HepG2 (cell line): ENCODE results near the gene PADI2. TPM values are rescaled to one million over a fixed set of nuclear protein-coding genes. Genes with fewer than 3 reads are reported as not detected.

ENCODE experiments used
- ATAC-seq: fragments of 200-7000 bp; cut with Tn5 transposase; 3 replicates; pipeline ENCODE4 v1.9.1; 2020; ENCODE audit warnings: mild to moderate bottlenecking, moderate library complexity
- BruUV-seq: library from RNA; stranded (reverse); fragments of 400-500 nt; replicated peaks from 2 replicates; lab custom pipeline; 2021; lab: Mats Ljungman, UMichigan
- CTCF ChIA-PET: fragments of 300-600 bp; formaldehyde crosslinking; extraction: SDS; loops from one replicate; lab custom pipeline; 2021; ENCODE audit warnings: low total read pairs, inconsistent platforms, low intra/inter-chr PET ratio; lab: Yijun Ruan, JAX
- POLR2A ChIA-PET: fragments of 350-600 bp; sonication (Branson Sonifier 250); formaldehyde crosslinking; loops from one replicate; lab custom pipeline; 2020; ENCODE audit warnings: antibody characterized with exemption, inconsistent platforms; lab: Yijun Ruan, JAX
- DNase-seq: peaks from one replicate; pipeline ENCODE4 v3.0.0-alpha.2; 2015; ENCODE audit warnings: low spot score
- FAIRE-seq: peaks from 3 replicates; lab custom pipeline; 2011; peaks lifted over from hg19 to GRCh38; lab: Jason Lieb, UNC
- H2AFZ ChIP-seq: one replicate; pipeline ENCODE4 v1.6.1; 2011; ENCODE audit warnings: low read length, inconsistent platforms
- H3K27ac ChIP-seq: fragments of 300-600 bp; 3 replicates; pipeline ENCODE4 v1.8.0; 2011; ENCODE audit warnings: mixed run types, mild to moderate bottlenecking, mixed read lengths, low read length, inconsistent platforms; ENCODE audit not compliant: insufficient read depth; ENCODE audit errors: extremely low read length
- H3K27me3 ChIP-seq, 2 experiments: fragments of 200-600 bp in 1 of 2; 2 replicates in 1 of 2; 3 replicates in 1 of 2; pipeline versions ENCODE4 v1.6.0 to v1.8.0; 2011; ENCODE audit warnings: low read length in 2 of 2, mild to moderate bottlenecking in 2 of 2, moderate library complexity in 2 of 2, inconsistent platforms in 1 of 2; ENCODE audit not compliant: insufficient read depth in 2 of 2, control insufficient read depth in 1 of 2
- H3K36me3 ChIP-seq, 2 experiments: fragments of 200-600 bp in 1 of 2; replicated peaks in 1 of 2; 2 replicates in 1 of 2; 3 replicates in 1 of 2; pipeline versions ENCODE4 v1.5.1 to v1.8.0; 2011; ENCODE audit warnings: low read length in 2 of 2, inconsistent platforms in 1 of 2; ENCODE audit not compliant: insufficient read depth in 2 of 2, control insufficient read depth in 1 of 2
- H3K4me1 ChIP-seq: 2 replicates; pipeline ENCODE4 v1.5.1; 2012; ENCODE audit warnings: low read length, inconsistent platforms; ENCODE audit not compliant: insufficient read depth
- H3K4me2 ChIP-seq: 2 replicates; pipeline ENCODE4 v1.6.0; 2011; ENCODE audit warnings: low read depth, low read length, inconsistent platforms
- H3K4me3 ChIP-seq, 3 experiments: fragments of 200-600 bp in 1 of 3; sonication (generic), shearing (Covaris generic) in 1 of 3; replicated peaks in 1 of 3; 2 replicates each; pipeline ENCODE4 v1.5.1; 2011 to 2016; ENCODE audit warnings: low read length in 3 of 3, inconsistent platforms in 2 of 3, low read depth in 2 of 3, mild to moderate bottlenecking in 2 of 3, control low read depth in 1 of 3, mixed read lengths in 1 of 3; ENCODE audit not compliant: insufficient read depth in 1 of 3
- H3K79me2 ChIP-seq: one replicate; pipeline ENCODE4 v1.6.1; 2011; ENCODE audit warnings: low read length, inconsistent platforms; ENCODE audit not compliant: insufficient read depth
- H3K9ac ChIP-seq: 2 replicates; pipeline ENCODE4 v1.6.0; 2011; ENCODE audit warnings: mild to moderate bottlenecking, low read depth, low read length, inconsistent platforms; ENCODE audit not compliant: insufficient read depth
- H3K9me3 ChIP-seq: 2 replicates; pipeline ENCODE4 v1.5.1; 2012; ENCODE audit warnings: mild to moderate bottlenecking, low read length
- H4K20me1 ChIP-seq: 2 replicates; pipeline ENCODE4 v1.6.0; 2011; ENCODE audit warnings: inconsistent platforms, mild to moderate bottlenecking, low read length, moderate library complexity; ENCODE audit not compliant: insufficient read depth
- ARNT ChIP-seq: fragments of 450-650 bp; IDR thresholded peaks from 2 replicates; pipeline ENCODE4 v1.6.1; 2017
- CCAR2 ChIP-seq: fragments of 200-400 bp; formaldehyde crosslinking; optimal IDR thresholded peaks from 2 replicates; pipeline ENCODE3; 2018; ENCODE audit warnings: low read depth, mild to moderate bottlenecking, low read length, moderate library complexity
- DPF2 ChIP-seq: sonication (generic); formaldehyde crosslinking; IDR thresholded peaks from 2 replicates; pipeline ENCODE4 v1.4.0; 2020; ENCODE audit warnings: mild to moderate bottlenecking, low read depth, missing genetic modification reagents, borderline replicate concordance
- ELF4 ChIP-seq: sonication (generic); formaldehyde crosslinking; IDR thresholded peaks from 2 replicates; pipeline ENCODE4 v1.5.0; 2020; ENCODE audit warnings: missing genetic modification reagents, mild to moderate bottlenecking, moderate library complexity, borderline replicate concordance
- HMG20B ChIP-seq: conservative IDR thresholded peaks from 2 replicates; pipeline ENCODE4 v1.6.1; 2016; ENCODE audit warnings: missing genetic modification reagents, missing compliant biosample characterization
- HNRNPLL ChIP-seq: fragments of 200-400 bp; formaldehyde crosslinking; IDR thresholded peaks from 2 replicates; pipeline ENCODE4 v1.6.1; 2017; ENCODE audit warnings: mild to moderate bottlenecking, low read depth, low read length; ENCODE audit not compliant: poor library complexity, severe bottlenecking
- MED8 ChIP-seq: sonication (generic); formaldehyde crosslinking; IDR thresholded peaks from 2 replicates; pipeline ENCODE4 v1.8.1; 2023; ENCODE audit warnings: mild to moderate bottlenecking, missing genetic modification reagents; ENCODE audit not compliant: insufficient replicate concordance
- MIER2 ChIP-seq: IDR thresholded peaks from 2 replicates; pipeline ENCODE4 v1.6.1; 2016; ENCODE audit warnings: missing biosample characterization, missing genetic modification reagents
- PHF21A ChIP-seq: sonication (generic); formaldehyde crosslinking; IDR thresholded peaks from 2 replicates; pipeline ENCODE4 v1.5.0; 2020; ENCODE audit warnings: mild to moderate bottlenecking, missing genetic modification reagents
- RBM22 ChIP-seq: fragments of 200-400 bp; formaldehyde crosslinking; optimal IDR thresholded peaks from 2 replicates; pipeline ENCODE3; 2017; ENCODE audit warnings: mild to moderate bottlenecking, low read length, moderate library complexity
- RXRA ChIP-seq: sonication (generic); formaldehyde crosslinking; IDR thresholded peaks from 2 replicates; pipeline ENCODE4 v1.5.1; 2020; ENCODE audit warnings: missing genetic modification reagents
- SMAD3 ChIP-seq: sonication (generic); formaldehyde crosslinking; IDR thresholded peaks from 2 replicates; pipeline ENCODE4 v1.4.0; 2020; ENCODE audit warnings: missing genetic modification reagents
- TEAD3 ChIP-seq: optimal IDR thresholded peaks from 2 replicates; pipeline ENCODE3; 2016; ENCODE audit warnings: borderline replicate concordance
- THAP11 ChIP-seq: IDR thresholded peaks from 2 replicates; pipeline ENCODE4 v1.6.1; 2016; ENCODE audit warnings: missing biosample characterization, missing genetic modification reagents
- ZC3H13 ChIP-seq: sonication (generic); formaldehyde crosslinking; IDR thresholded peaks from 2 replicates; pipeline ENCODE4 v1.8.1; 2023; ENCODE audit warnings: mild to moderate bottlenecking, missing genetic modification reagents, moderate library complexity
- ZNF567 ChIP-seq: sonication (generic); formaldehyde crosslinking; IDR thresholded peaks from 2 replicates; pipeline ENCODE4 v1.8.1; 2023; ENCODE audit warnings: mild to moderate bottlenecking, missing genetic modification reagents, borderline replicate concordance
- ZNF720 ChIP-seq: sonication (generic); formaldehyde crosslinking; IDR thresholded peaks from 2 replicates; pipeline ENCODE4 v1.4.0; 2020; ENCODE audit warnings: missing genetic modification reagents
- ZNF775 ChIP-seq: sonication (generic); formaldehyde crosslinking; IDR thresholded peaks from 2 replicates; pipeline ENCODE4 v1.4.0; 2020; ENCODE audit warnings: missing genetic modification reagents, mild to moderate bottlenecking, moderate library complexity, borderline replicate concordance
- WGBS: methylation state at CpG from one replicate; pipeline ENCODE4 v1.1.6; 2017; ENCODE audit warnings: low lambda C conversion rate; 5-methylcytosine and 5-hydroxymethylcytosine counted together
- in situ Hi-C: cut with HindIII; loops from 2 replicates; pipeline ENCODE4 v1.10.0; 2017; ENCODE audit warnings: low pct_unique_long_range_greater_than_20kb; ENCODE audit not compliant: extremely low pct_ligation_motif_present
- intact Hi-C: fragments of 100-400 bp; cut with micrococcal nuclease; formaldehyde crosslinking; loops from one replicate; pipeline ENCODE4 v1.10.0; 2022; ENCODE audit not compliant: unreplicated experiment
- polyA plus RNA-seq, 8 experiments: library from polyadenylated mRNA; depleted of rRNA in 3 of 8; stranded (reverse) in 7 of 8; unstranded in 1 of 8; fragments of >200 nt; fragmentation: Illumina TruSeq in 4 of 8; extraction: Trizol in 4 of 8; gene quantifications; 2 replicates each; pipeline versions ENCODE4 v1.2.1 to v1.2.3, GENCODE V29; 2011 to 2016; ENCODE audit warnings: low read depth in 4 of 8, missing spikeins in 1 of 8, mixed read lengths in 1 of 8; ENCODE audit not compliant: insufficient read depth in 1 of 8
- total RNA-seq, 5 experiments: library from RNA; depleted of rRNA; stranded (reverse); fragments of >200 nt; fragmentation: Illumina TruSeq; extraction: Trizol; gene quantifications; 2 replicates each; pipeline ENCODE4 v1.2.3, GENCODE V29; 2016; ENCODE audit warnings: low read depth in 1 of 5
- TF ChIP-seq, protein P1 (sequence below): sonication (generic); formaldehyde crosslinking; IDR thresholded peaks from 2 replicates; pipeline ENCODE4 v1.8.0; 2022; ENCODE audit warnings: mild to moderate bottlenecking, missing genetic modification reagents; ENCODE audit not compliant: insufficient replicate concordance
- TF ChIP-seq, protein P2 (sequence below): IDR thresholded peaks from 2 replicates; pipeline ENCODE4 v1.6.1; 2016; ENCODE audit warnings: missing genetic modification reagents, missing compliant biosample characterization

The PADI2 gene
- total and polyA plus RNA-seq, 2 of the 13 experiments (the other 11 are each of a cell fraction or from before 2014, with no cell fraction given): not detected

DNA sequence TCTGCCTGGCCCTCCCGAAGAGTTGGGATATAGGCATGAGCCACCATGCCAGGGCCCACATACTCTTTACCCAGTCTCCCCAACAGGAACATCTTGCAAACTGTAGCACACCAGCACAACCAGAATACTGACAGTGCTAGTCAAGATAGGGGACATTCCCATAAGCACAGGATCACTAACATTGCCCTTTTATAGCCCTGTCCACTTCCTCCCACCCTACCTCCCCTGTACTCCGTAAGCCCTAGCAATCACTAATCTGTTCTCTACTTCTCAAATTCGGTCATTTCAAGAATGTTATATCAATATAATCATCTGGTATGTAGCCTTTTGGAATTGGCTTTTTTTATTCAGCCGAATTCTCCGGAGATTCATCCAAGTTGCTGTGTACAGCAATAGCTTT, 71.3 kb downstream of the PADI2 start (continued):
- TF ChIP-seq, protein P1, sequence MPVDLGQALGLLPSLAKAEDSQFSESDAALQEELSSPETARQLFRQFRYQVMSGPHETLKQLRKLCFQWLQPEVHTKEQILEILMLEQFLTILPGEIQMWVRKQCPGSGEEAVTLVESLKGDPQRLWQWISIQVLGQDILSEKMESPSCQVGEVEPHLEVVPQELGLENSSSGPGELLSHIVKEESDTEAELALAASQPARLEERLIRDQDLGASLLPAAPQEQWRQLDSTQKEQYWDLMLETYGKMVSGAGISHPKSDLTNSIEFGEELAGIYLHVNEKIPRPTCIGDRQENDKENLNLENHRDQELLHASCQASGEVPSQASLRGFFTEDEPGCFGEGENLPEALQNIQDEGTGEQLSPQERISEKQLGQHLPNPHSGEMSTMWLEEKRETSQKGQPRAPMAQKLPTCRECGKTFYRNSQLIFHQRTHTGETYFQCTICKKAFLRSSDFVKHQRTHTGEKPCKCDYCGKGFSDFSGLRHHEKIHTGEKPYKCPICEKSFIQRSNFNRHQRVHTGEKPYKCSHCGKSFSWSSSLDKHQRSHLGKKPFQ (CRISPR knock-in tag): no peak
- no peak for TF ChIP-seq CCAR2
- no peak for TF ChIP-seq RBM22
- no peak for TF ChIP-seq ARNT
- TF ChIP-seq RXRA: no peak
- TF ChIP-seq MIER2 (CRISPR knock-in tag): no peak
- no peak for TF ChIP-seq TEAD3 (CRISPR knock-in tag)
- no peak for TF ChIP-seq HMG20B (CRISPR knock-in tag)
- TF ChIP-seq, all 625 proteins: peak for 0

DNA sequence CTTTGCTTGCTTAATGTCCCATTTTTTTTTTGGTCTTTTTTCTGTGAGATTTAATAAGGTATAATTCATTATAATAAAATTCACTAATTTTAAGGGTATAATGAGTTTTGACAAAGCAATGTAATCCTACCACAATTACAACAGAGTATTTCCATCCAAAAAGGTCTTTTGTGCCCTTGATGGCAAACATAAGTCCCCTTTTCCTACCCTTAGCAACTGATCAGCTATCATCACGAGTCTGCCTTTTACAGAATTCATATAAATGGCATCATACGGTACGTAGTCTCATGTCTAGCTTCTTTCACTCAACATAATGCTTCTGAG, 73.0 kb downstream of the PADI2 start:
- POLR2A ChIA-PET: no interaction called here
- TF ChIP-seq HNRNPLL (no peak), ZNF720 (CRISPR knock-in tag) (no peak), MED8 (no peak), ZC3H13 (CRISPR knock-in tag) (no peak), THAP11 (CRISPR knock-in tag) (no peak), SMAD3 (CRISPR knock-in tag) (no peak), ZNF775 (CRISPR knock-in tag) (no peak), ZNF567 (CRISPR knock-in tag) (no peak), PHF21A (no peak), DPF2 (no peak), ELF4 (CRISPR knock-in tag) (no peak)
- TF ChIP-seq, protein P2, sequence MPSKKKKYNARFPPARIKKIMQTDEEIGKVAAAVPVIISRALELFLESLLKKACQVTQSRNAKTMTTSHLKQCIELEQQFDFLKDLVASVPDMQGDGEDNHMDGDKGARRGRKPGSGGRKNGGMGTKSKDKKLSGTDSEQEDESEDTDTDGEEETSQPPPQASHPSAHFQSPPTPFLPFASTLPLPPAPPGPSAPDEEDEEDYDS (CRISPR knock-in tag): no peak

More for the DNA sequence above, 73.0 kb downstream of the PADI2 start:
- no peaks in the 10 kb centered on the region for H3K9me3 ChIP-seq
- no peak overlapping the region for H3K4me2 ChIP-seq
- no peak for ATAC-seq
- peaks cover 12% of the 10 kb centered on the region for H3K79me2 ChIP-seq
- DNase-seq: no peak
- peaks cover 9 to 34% of the 10 kb centered on the region in 2 experiments for H3K36me3 ChIP-seq
- no peaks in the 10 kb centered on the region for H4K20me1 ChIP-seq
- BruUV-seq: no TSS peak
- no peak for FAIRE-seq
- no peak overlapping the region for H2AFZ ChIP-seq
- no peaks in the 10 kb centered on the region for H3K27me3 ChIP-seq
- H3K4me3 ChIP-seq: no peak overlapping the region
- intact Hi-C loops (loop anchor here (1.0 kb wide), 1 partner anchor 95 kb away; no protein-coding TSS in a partner anchor), in situ Hi-C loops (loop anchor here (5.0 kb wide), 1 partner anchor 89 kb away; no protein-coding TSS in a partner anchor)
- H3K27ac ChIP-seq: no peak overlapping the region
- WGBS: 84% methylated on average over 3 of the region's 3 CpGs
- H3K9ac ChIP-seq: no peak overlapping the region
- H3K4me1 ChIP-seq: peaks cover 9% of the 10 kb centered on the region
- CTCF ChIA-PET: interaction anchor here (2.4 to 2.9 kb wide), 2 partner anchors 82 to 95 kb away, joined by 11 to 26 read pairs; no protein-coding TSS in a partner anchor
